DMS53 (cell line): ENCODE data around the gene CDR2.
"Not testable (repeated sequence)": the region's sequence is repeated elsewhere in the genome, so short reads cannot be mapped to it uniquely, and the experiment has no call there.

ENCODE experiments used
- DNase-seq: peaks from one replicate; lab custom pipeline; 2025; lab: John Stamatoyannopoulos, UW

The CDR2 gene

DNA sequence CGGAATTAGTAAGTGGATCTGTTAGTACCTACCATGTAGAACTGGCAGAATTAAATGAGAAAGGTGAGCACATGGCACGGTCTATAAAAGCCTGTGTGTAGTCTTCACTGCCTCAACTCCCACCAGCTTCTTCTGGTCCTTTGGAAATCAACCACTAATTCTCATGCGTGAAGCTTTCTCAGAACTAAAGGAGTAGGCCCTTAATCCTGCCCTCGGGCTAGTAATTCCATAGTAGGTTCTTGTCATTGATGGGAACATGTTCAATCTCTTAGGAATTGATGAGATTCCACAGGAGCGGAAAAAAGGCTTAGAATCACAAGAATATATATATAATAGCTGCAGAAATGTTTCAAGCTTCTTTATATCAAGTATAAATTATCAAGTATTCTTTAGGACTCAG is 21.7 kb downstream of the CDR2 start:
- no peak for DNase-seq

DNA sequence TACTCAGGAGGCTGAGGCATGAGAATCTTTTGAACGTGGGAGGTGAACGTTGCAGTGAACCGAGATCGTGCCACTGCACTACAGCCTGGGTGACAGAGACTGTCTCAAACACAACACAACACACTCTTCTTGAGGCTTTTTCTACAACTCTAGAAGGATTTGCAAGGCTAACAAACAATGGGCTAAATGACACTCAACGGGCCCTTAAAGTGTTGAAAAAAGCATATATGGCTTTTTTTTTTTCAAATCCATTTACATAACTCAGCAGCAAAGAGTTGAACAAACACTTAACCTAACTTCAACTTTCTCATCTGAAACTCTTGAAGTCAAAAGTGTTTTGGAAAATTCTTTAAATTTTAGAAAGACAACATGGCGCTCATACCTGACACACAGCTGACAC is 22.3 kb downstream of the CDR2 start:
- no peak for DNase-seq

- DNase-seq, result not testable (repeated sequence)
These were observed 23.4 kb downstream of the CDR2 start for GRCh38 chr16:22351017-22351416.

- no peak for DNase-seq
These were observed 26.1 kb downstream of the CDR2 start for GRCh38 chr16:22348291-22348690.

GRCh38 chr16:22347100-22347820 is 27.2 kb downstream of the CDR2 start:
- no peak for DNase-seq

DNA sequence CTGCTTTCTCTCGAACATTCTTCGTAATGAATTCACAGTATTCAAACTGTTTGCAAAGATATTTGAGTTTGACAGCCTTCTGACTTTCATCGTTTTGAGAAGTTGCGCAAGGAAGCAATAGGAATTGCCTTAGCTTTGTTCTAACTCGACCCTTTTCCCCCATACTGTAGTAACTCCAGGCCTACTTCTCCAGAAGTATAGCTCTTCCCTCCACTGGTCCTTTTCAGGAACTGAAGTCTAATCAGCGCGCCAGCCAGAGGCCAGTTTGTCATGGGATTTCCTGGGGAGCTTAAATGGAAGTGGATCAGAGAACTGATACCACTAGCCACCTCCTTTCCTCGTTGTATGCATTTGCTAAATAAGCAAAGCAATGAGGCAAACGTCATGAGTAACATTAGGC is 27.9 kb downstream of the CDR2 start:
- no peak for DNase-seq

DNA sequence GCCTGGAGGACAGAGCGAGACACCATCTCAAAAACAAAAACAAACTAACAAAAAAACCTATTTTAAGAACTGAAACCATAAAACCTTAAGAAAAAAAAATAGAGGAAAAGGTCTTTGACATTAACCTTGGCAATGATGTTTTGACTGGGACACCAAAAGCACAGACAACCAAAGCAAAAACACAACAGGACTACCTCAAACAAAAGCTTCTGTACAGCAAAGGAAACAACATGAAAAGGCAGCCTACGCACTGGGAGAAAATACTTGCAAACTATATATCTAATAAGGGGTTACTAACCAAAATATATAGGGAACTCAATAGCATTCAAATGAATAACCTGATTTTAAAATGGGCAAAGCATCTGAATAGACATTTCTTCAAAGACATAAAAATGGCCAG is 32.3 kb downstream of the CDR2 start:
- DNase-seq, result no peak

DNA sequence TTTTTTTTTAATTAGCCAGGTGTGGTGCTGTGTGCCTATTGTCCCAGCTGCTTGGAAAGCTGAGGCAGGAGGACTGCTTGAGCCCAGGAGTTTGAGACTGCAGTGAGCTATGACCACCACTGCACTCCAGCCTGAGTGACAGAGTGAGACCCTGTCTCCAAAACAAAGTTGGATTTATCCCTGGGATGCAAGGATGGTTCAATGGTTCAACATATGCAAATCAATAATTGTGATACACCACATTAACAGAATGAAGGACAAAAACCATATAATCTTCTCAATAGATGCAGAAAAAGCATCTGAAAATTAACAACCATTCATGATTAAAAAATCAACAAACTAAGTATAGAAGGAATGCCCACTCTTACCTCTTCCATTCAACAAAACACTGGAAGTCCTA is 33.5 kb downstream of the CDR2 start:
- DNase-seq, result no peak

DNA sequence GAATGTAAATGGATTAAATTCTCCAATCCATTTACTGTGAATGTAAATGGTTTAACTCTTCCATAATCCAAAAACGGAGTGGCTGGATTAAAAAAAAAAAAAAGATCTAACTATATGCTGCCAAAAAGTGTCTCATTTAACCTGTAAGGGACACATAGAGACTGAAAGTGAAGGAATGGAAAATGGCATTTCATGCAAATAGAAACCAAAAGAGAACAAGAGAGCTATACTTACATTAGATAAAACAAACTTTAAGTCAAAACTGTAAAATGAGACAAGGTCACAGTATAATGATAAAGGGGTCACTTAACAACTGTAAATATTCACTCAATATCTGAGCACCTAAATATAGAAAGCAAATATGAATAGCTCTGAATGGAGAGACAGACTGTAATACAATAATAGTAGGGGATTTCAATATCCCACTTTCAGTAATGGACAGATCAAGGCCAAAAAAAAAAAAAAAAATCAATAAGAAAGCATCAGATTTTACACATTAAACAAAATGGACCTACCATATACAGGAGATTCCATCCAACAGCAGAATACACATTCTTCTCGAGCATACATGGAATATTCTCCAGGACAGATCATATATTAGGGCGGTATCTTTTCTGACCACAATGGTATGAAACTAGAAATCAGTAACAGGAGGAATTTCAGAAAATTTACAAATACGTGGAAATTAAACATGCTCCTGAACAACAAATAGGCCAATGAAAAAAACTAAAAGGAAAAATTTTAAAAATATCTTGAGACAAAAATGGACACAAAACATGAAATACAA is 36.4 kb downstream of the CDR2 start:
- DNase-seq, result no peak

DNA sequence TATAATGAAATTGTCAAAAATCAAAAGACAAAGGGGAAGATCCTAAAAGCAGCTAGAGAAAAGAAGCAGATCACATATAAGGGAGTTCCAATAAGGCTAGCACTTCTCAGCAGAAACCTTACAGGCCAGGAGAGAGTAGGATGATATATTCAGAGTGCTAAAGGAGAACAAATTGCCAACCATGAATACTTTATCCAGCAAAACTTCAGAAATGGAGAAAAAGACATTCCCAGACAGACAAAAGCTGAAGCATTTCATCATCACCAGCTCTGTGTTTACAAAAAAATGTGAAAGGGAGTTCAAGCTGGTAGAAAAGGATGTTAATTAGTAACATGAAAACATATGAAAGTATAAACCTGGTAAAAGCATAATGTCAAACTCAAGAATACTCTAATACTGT is 37.4 kb downstream of the CDR2 start:
- no peak for DNase-seq

- DNase-seq, result no peak
These were observed 37.8 kb downstream of the CDR2 start for GRCh38 chr16:22336581-22336980.

GRCh38 chr16:22335668-22336246 is 38.7 kb downstream of the CDR2 start:
- no peak for DNase-seq

- DNase-seq, result no peak
These were observed 40.9 kb downstream of the CDR2 start for GRCh38 chr16:22333457-22333994.

DNA sequence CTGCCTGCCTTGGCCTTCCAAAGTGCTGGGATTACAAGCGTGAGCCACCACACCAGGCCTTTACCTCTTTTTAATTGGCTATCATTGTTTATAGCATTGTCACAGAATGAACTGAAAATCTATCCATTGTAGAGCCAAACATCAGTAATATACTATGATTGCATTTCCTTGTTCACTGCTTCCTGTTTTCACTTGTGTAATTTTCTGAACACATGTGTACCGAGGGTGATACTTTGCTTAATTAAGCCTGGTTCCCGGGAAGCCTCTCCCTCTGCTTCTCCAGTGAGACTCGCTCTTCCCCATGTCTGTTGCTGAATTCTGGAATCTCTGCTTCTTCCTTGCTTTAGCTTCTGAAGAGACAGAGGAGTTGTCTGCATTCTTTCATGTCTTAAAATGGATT is 44.1 kb downstream of the CDR2 start:
- no peak for DNase-seq

GRCh38 chr16:22329199-22329695 is 45.2 kb downstream of the CDR2 start:
- no peak for DNase-seq

DNA sequence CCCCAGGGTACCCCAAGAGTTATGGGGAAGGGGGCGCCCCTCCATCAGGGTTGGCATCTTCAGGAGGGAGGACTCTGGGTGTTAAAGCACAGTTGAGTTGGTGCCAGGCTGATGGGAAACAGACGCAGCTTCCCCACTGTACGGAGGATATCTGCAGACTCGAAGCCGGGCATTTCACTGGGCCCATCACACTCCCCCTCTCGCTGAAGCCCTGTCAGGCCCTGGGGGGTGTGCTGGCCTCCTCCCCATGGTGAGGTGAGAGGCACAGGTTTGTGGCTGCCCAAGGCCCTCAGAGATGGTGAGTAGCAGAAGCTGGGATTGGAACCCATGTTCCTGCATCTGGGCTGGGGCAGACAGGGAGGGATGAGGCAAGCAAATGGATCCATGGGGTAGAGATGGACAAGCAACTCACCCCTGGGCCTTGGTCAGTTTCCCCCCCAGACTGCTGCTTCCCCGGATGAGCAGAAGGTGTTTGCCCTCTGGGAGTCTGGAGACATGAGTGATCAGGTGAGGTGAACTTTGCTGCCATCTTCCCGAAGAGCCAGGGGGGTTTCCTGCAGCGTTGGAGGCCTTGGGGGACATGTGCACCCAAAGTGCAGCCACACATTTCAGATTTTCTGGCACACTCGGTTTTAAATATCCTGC is 46.2 kb downstream of the CDR2 start:
- DNase-seq, result no peak

GRCh38 chr16:22327446-22327775 is 47.0 kb downstream of the CDR2 start:
- DNase-seq, result no peak

DNA sequence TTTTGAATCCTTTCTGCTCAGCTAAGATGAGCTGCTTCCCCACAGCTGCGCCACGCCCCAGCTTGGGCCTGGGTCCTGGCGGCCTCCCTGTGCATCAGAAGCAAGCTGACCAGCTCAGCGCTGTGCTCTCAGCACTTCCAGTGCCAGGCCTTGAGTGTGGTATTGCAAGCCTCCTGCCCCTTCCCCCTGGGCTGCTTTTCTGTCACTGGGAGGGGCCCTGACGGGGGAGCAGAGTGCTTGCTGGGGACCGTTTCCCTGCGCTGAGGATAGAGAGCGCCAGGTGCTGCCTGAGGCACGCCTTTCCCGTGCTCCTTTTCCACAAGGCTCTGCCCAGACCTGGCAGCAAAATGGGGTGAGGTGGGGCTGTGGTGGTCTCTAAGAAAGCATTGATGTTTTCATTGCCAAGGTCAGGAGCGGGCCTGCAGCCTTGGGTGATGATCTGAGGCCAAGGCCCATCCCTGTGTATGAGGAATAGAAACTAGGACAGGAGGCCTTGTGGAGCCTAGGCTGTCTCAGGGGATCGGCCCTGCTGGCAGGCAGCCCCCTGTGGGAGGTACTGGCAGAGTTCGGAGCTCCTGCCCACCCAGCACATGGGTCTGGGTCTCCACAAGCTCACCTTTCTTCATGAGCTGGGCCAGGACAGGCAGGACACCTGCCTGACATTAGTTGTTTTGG is 47.5 kb downstream of the CDR2 start:
- DNase-seq, result no peak

DNA sequence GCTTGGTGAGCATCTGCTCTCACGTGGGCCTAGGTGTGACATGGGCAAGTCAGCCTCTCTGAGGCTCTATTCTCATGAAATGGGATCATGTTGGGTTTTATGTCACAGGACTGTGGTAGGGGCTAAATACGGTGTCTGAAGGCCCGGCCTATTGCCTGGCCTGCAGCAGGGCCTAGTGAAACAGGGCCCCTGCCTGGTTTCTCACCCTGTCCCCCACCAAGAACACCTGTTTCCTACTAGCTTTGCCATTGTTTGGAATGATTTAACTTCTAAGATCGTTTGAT is 48.1 kb downstream of the CDR2 start:
- no peak for DNase-seq

GRCh38 chr16:22325598-22326368 is 48.6 kb downstream of the CDR2 start:
- no peak for DNase-seq
